GM13976 (cell line): ENCODE results near the gene DRICH1.

Experiments used
- DNase-seq: peaks from one replicate; pipeline ENCODE4 v3.0.0; 2012; ENCODE audit warnings: low spot score
- CTCF ChIP-seq: IDR thresholded peaks from 2 replicates; pipeline ENCODE4 v1.5.1; 2012; ENCODE audit warnings: borderline replicate concordance, mild to moderate bottlenecking; ENCODE audit not compliant: insufficient read depth; ENCODE audit errors: extremely low read depth, missing control alignments, control extremely low read depth
- in situ Hi-C: fragments of 300-500 bp; cut with MboI; formaldehyde crosslinking; loops from one replicate; pipeline ENCODE4 v1.12.0; 2022; ENCODE audit warnings: low sequenced_read_pairs, mixed read lengths, inconsistent platforms; ENCODE audit not compliant: unreplicated experiment

DRICH1 gene

GRCh38 chr22:23613193-23613972, 18.7 kb downstream of the DRICH1 start:
- no peak for DNase-seq
- in situ Hi-C loops, result no loop called here
- TF ChIP-seq CTCF, result no peak

GRCh38 chr22:23609983-23610781, 21.9 kb downstream of the DRICH1 start:
- no peak for DNase-seq
- TF ChIP-seq CTCF, result no peak
- in situ Hi-C loops, result no loop called here

GRCh38 chr22:23608583-23608982, 23.5 kb downstream of the DRICH1 start:
- in situ Hi-C loops, result no loop called here
- no peak for TF ChIP-seq CTCF
- no peak for DNase-seq

GRCh38 chr22:23606204-23607131, 25.7 kb downstream of the DRICH1 start:
- in situ Hi-C loops, result no loop called here
- DNase-seq, result no peak
- TF ChIP-seq CTCF, result no peak

GRCh38 chr22:23604939-23605712, 27.0 kb downstream of the DRICH1 start:
- in situ Hi-C loops, result no loop called here

More at GRCh38 chr22:23604939-23605712, 27.0 kb downstream of the DRICH1 start:
- no peak for DNase-seq
- no peak for TF ChIP-seq CTCF
